Hematopoietic multipotent progenitor cell treated with erythropoietin and hydrocortisone succinate and interleukin-3 and kit ligand, for 6 days (in vitro differentiated cells): ENCODE measurements around the gene TXNDC15.
"Not testable (repeated sequence)": the region's sequence is repeated elsewhere in the genome, so short reads cannot be mapped to it uniquely, and the experiment has no call there.

Experiments used
- DNase-seq: peaks from one replicate; pipeline ENCODE4 v3.0.0-alpha.2; 2015

The TXNDC15 gene

GRCh38 chr5:134878403-134878802, 4.2 kb downstream of the TXNDC15 start:
- DNase-seq = peak; percentile 32

- DNase-seq = no peak
Observed at GRCh38 chr5:134879456-134879855, 5.3 kb downstream of the TXNDC15 start.

GRCh38 chr5:134880937-134881336, 6.8 kb downstream of the TXNDC15 start:
- DNase-seq = not testable (repeated sequence)

GRCh38 chr5:134881711-134882110, 7.5 kb downstream of the TXNDC15 start:
- DNase-seq = not testable (repeated sequence)

- no peak for DNase-seq
Observed at GRCh38 chr5:134887593-134888159, 13.5 kb downstream of the TXNDC15 start.

- no peak for DNase-seq
Observed at GRCh38 chr5:134889335-134889734, 15.2 kb downstream of the TXNDC15 start.

- no peak for DNase-seq
Observed at GRCh38 chr5:134891473-134891872, 17.3 kb downstream of the TXNDC15 start.

GRCh38 chr5:134892282-134892681, 18.1 kb downstream of the TXNDC15 start:
- DNase-seq = no peak

GRCh38 chr5:134892926-134893325, 18.8 kb downstream of the TXNDC15 start:
- DNase-seq = no peak

GRCh38 chr5:134893748-134894505, 19.8 kb downstream of the TXNDC15 start:
- no peak for DNase-seq

GRCh38 chr5:134902071-134902801, 28.1 kb downstream of the TXNDC15 start:
- peak; percentile 49 for DNase-seq

- peak; percentile 96 for DNase-seq
Observed at GRCh38 chr5:134904610-134905245, 30.6 kb downstream of the TXNDC15 start, which contains the start of gene PCBD2. Gene PCBD2 (plus strand): TSS chr5:134905131. CDS start chr5:134905140, 9 bp downstream.

GRCh38 chr5:134905246-134905996, 31.2 kb downstream of the TXNDC15 start:
- peak; percentile 90 for DNase-seq

- peak; percentile 6 for DNase-seq
Observed at GRCh38 chr5:134906811-134907210, 32.6 kb downstream of the TXNDC15 start.

GRCh38 chr5:134910752-134911151, 36.6 kb downstream of the TXNDC15 start:
- DNase-seq = not testable (repeated sequence)

GRCh38 chr5:134911285-134912206, 37.4 kb downstream of the TXNDC15 start:
- DNase-seq = no peak

GRCh38 chr5:134913254-134913653, 39.1 kb downstream of the TXNDC15 start:
- no peak for DNase-seq

- DNase-seq = no peak
Observed at GRCh38 chr5:134913795-134914194, 39.6 kb downstream of the TXNDC15 start.

- DNase-seq = no peak
Observed at GRCh38 chr5:134917070-134917815, 43.1 kb downstream of the TXNDC15 start.

GRCh38 chr5:134918861-134919260, 44.7 kb downstream of the TXNDC15 start:
- no peak for DNase-seq
